ENCODE measurements around the gene POU6F1.

GRCh38 chr12:51216642-51217041 lies 1.2 kb downstream of the POU6F1 start:
- TF ChIP-seq CTCF (IDR thresholded peaks at IDR 0.05) (no peak), POLR2A (IDR thresholded peaks at IDR 0.05) (no peak)
